ENCODE measurements around the gene BAIAP2L1.
"Not testable (repeated sequence)": the region's sequence is repeated elsewhere in the genome, so short reads cannot be mapped to it uniquely, and the experiment has no call there.

The BAIAP2L1 gene

DNA sequence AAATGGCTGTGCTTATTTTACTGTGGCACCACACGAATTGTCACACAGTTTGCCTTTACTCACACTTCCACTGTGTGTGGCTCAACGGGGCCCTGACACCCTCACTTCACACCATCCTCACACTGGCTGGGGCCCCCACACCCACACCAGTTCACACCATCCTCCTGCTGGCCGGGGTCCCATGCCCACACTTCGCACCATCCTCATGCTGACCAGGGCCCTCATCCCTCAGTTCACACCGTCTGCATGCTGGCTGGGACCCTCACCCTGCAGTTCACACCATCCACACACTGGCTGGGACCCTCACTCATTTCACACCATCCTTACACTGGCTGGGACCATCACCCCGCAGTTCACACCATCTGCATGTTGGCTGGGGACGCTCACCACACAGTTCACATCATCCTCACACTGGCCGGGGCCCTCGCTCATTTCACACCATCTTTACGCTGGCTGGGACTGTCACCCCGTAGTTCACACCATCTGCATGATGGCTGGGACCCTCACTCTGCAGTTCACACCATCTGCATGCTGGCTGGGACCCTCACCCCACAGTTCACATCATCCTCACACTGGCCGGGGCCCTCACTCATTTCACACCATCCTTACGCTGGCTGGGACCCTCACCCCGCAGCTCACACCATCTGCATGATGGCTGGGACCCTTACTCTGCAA, 83.4 kb downstream of the BAIAP2L1 start:
- no peak for DNase-seq

GRCh38 chr7:98315994-98316527, 84.8 kb downstream of the BAIAP2L1 start:
- DNase-seq = not testable (repeated sequence)

DNA sequence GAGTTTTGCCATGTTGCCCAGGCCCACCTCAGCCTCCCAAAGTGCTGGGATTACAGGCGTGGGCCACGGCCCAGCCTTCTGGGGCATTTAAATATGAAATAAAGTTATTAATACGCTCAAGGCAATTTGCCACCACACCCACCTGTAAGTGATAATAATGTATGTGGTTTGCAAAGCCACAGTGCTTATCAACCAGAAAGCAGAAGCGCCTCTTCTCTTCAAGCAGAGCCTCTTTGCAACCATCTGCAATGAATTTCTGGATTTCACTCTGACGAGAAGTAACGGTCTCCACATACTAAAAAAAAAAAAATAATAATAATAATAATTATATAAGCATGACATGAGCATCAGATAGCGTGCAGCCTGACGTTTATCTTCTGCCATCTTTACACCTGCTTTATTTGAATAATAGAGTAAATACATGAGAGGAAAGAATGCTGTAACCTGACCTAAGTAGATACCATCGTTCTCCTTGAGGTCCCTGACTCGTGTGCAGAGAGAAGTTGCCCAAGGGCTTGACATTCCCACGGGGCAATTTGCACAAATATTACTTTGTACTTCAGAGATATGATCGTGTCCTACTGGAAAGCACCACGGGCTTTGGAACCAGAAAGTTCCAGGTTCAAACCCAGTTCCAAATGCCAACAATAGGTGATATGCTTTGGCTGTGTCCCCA, 85.4 kb downstream of the BAIAP2L1 start:
- no peak for DNase-seq

GRCh38 chr7:98314469-98314868, 86.4 kb downstream of the BAIAP2L1 start:
- no peak for DNase-seq

DNA sequence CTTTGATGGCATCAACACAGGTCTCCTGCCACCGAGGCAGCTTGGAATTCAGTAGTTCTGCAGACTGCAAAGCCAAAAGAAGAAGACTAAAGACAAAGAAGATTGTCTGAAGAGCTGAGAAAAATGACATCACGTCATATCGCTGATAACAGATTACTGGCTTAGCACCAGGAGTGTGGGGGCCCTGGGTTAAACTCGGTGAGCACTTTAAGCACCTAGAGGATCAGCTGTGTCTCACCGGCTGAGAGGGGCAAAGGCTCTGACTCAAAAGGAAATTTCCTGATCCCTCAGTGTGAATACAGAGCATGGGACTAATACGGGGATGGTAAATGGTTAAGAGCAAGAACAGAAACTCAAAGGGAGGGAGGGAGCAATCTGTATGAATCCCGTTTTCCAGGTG, 88.7 kb downstream of the BAIAP2L1 start:
- no peak for DNase-seq

- DNase-seq = no peak
Measured at GRCh38 chr7:98309566-98309965, 91.3 kb downstream of the BAIAP2L1 start.

DNA sequence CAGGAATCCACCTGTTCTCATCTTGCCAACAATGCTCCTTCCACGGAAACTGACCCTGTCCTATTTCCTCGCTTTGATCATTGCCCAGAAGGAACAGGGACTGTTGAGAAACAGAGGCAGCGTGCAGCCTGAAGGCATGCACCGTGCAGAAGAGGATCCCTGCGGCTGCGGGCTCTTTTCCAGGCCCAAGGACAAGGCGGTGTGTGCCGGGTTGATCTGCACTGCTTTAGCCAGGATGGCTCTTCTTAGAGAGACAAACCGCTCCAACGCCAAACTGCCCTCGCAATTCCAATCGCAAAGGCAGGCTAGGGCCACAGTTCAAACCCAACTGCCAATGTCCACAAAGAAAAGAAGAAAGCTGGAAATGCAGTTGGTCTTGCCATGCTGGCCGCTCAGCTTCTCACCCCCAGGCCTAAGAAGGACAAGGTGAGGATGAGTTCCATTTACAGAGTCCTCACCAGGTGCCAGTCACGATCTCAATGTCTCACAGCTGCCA, 92.9 kb downstream of the BAIAP2L1 start:
- DNase-seq = no peak

GRCh38 chr7:98305951-98306535, 94.8 kb downstream of the BAIAP2L1 start:
- DNase-seq = no peak

DNA sequence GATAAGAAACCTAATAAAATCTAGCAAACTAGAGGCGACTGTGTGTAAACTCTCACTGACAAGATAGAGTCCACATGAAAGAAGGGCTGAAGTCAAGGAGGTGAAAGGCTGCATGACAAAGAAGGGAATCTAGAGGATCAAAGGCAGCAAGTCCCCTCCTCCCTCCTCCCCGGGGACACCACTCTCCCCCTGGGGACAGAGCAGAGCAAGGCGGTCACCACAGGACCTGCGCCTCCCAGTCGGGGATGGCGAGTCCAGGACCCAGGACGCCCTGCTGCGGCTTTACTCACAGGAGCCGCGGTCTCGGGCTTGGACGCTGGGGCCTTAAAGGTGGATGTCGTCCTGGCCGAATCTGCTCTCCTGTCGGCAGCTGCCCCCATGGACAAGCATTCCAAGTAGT, 97.0 kb downstream of the BAIAP2L1 start:
- no peak for DNase-seq

- no peak for DNase-seq
Measured at GRCh38 chr7:98303176-98303865, 97.6 kb downstream of the BAIAP2L1 start.

DNA sequence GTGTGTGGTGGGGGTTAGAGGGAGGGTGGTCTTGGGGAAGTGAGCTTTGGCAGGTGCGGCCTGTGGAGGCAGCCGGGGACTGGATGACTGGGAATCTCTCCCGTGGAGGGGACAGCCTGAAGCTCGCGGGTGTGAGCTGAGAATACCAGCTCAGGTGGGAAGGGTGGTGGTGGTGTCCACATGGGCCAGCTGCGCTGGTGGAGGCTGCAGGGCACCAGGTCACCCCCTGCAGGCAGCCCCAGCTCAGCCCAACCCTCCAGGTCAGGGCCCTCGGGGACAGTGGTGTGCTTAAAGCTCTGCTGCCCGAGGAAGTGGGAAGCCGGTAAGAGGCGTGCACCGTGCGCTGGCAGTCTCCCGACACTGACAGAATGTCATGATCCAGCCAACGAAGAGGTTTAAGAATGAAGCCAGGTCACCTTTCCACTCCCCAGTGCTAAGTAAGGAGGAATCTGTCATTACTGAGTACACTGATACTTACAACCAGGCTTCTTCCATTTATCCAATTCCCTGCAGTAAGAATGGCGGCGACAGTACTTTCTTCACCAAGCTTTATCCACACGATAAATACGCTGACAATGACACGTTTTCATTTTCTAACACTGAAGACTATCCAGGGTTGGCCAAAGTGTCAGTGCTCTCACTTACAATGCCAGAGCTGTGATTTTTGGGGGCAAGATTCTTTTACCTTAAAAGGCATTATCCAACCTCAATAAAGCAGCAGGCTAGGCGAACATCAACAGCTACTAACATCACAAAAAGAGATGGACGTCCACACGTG, 99.0 kb downstream of the BAIAP2L1 start:
- no peak for DNase-seq

DNA sequence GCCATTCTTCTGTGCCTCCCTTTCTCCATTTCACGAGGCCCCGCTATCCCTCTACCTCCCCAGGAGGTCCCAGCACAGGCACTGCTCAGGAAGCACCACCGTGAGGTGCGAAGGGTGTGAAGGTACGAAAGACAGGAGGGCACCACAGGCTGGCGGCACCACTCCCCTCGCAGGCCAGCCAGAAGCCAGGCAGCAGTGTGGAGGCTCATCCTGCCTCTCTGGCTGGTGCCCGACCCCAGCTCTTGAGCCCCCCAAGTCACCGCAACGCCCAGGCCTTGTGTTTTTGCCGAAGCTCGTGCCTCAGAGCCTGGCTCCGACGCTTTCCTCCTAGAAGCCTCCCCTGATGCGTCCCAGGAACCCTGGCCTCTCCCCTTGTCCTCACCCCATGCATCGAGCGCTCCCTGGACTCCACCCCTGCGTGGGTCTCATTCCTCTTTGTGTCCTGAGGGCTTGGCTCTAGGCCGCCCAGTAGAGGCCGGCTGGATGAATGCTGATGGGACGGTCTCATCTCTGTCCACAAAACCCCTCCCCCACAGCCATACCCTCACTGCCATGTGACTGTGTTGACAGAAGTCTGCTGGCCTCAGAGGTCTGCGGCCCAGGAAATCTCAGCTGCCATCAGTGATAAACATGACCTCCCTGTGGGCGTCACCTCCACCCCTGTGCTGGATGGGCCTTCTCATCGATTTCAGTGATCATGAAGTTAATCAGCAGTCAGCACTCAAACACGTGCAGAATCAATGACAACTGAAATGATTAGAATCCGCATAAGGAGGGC, 100.1 kb downstream of the BAIAP2L1 start:
- DNase-seq = no peak

GRCh38 chr7:98297626-98298286, 103.1 kb downstream of the BAIAP2L1 start:
- no peak for DNase-seq

- no peak for DNase-seq
Measured at GRCh38 chr7:98296833-98297232, 104.1 kb downstream of the BAIAP2L1 start.

- no peak for DNase-seq
Measured at GRCh38 chr7:98295467-98296192, 105.3 kb downstream of the BAIAP2L1 start.

- DNase-seq = peak; percentile 29 to 34
Measured at GRCh38 chr7:98294798-98295382, 106.0 kb downstream of the BAIAP2L1 start.

GRCh38 chr7:98294326-98294725, 106.6 kb downstream of the BAIAP2L1 start:
- no peak for DNase-seq

GRCh38 chr7:98293746-98294145, 107.1 kb downstream of the BAIAP2L1 start:
- DNase-seq = no peak

- DNase-seq = no peak
Measured at GRCh38 chr7:98293265-98293664, 107.6 kb downstream of the BAIAP2L1 start.

DNA sequence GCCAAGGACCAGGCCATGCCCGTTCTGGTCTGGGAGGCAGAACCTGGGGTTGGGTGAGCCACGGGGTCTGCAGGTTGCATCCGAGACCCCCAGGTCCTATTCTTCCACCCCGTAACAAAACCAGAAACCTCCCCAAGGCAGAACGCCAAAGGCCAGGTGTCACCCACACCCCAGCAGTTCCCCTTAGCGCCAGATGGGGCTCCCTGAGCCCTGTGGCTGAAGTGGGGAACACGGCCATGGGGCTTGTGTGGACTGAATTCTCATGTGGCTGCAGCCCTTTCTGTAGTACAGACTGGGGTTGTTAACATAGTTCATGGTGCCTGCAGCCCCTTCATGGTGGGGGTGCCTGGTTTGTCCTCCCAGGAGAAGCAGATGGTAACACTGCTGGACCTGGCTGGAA, 109.2 kb downstream of the BAIAP2L1 start:
- no peak for DNase-seq
